Kidney (tissue), 14 donors: ENCODE results near the gene NEIL3. TPM values are rescaled to one million over a fixed set of nuclear protein-coding genes. Genes with fewer than 3 reads are reported as not detected.

Experiments used
- DNase-seq, 5 donors: peaks; one replicate each; pipeline ENCODE4 v3.0.0-alpha.2; 2013 to 2020
- FAIRE-seq: peaks from 2 replicates; lab custom pipeline; 2012; peaks lifted over from hg19 to GRCh38; lab: Jason Lieb, UNC
- H3K27ac ChIP-seq, 2 donors: one replicate each; pipeline ENCODE4 v1.7.0; 2013; ENCODE audit warnings: low read depth in 2 of 2, low read length in 2 of 2, inconsistent platforms in 1 of 2
- H3K27me3 ChIP-seq: one replicate; pipeline ENCODE4 v1.7.1; 2013; ENCODE audit warnings: low read length, inconsistent platforms; ENCODE audit not compliant: control insufficient read depth, insufficient read depth
- H3K36me3 ChIP-seq, 3 donors: one replicate each; pipeline versions ENCODE4 v1.7.0 to v1.7.1; 2013; ENCODE audit warnings: low read length in 3 of 3, control low read depth in 1 of 3, inconsistent platforms in 1 of 3; ENCODE audit not compliant: insufficient read depth in 3 of 3, control insufficient read depth in 2 of 3
- H3K4me1 ChIP-seq, 3 donors: one replicate each; pipeline versions ENCODE4 v1.7.0 to v1.7.1; 2013; ENCODE audit warnings: low read length in 3 of 3, inconsistent platforms in 1 of 3, low read depth in 1 of 3; ENCODE audit not compliant: control insufficient read depth in 2 of 3, insufficient read depth in 2 of 3
- H3K4me3 ChIP-seq, 3 donors: one replicate each; pipeline versions ENCODE4 v1.7.0 to v1.8.1; 2013; ENCODE audit warnings: low read length in 3 of 3, control low read depth in 1 of 3, inconsistent platforms in 1 of 3
- H3K9ac ChIP-seq, 3 donors: one replicate each; pipeline versions ENCODE4 v1.7.0 to v1.7.1; 2013; ENCODE audit warnings: low read length in 3 of 3, control low read depth in 1 of 3, inconsistent platforms in 1 of 3
- H3K9me3 ChIP-seq, 3 donors: one replicate each; pipeline versions ENCODE4 v1.7.0 to v1.7.1; 2013; ENCODE audit warnings: low read length in 3 of 3, control low read depth in 1 of 3, inconsistent platforms in 1 of 3; ENCODE audit not compliant: control insufficient read depth in 2 of 3, insufficient read depth in 1 of 3
- CTCF ChIP-seq: IDR thresholded peaks from 3 replicates; pipeline ENCODE4 v1.5.1; 2012; ENCODE audit warnings: mild to moderate bottlenecking, moderate library complexity, borderline replicate concordance; ENCODE audit not compliant: insufficient read depth; ENCODE audit errors: extremely low read depth
- intact Hi-C: fragments of 100-400 bp; cut with DNase I; formaldehyde crosslinking; loops from one replicate; pipeline ENCODE4 v1.11.1; 2022
- polyA plus RNA-seq: library from polyadenylated mRNA; stranded (reverse); fragments of 350-450 nt; fragmentation: Illumina TruSeq; extraction: RNeasy Lipid Tissue Mini Kit (QIAGEN cat#74804); gene quantifications from one replicate; pipeline ENCODE4 v1.2.3, GENCODE V29; 2014; ENCODE audit warnings: low read depth, low replicate concordance; ENCODE audit not compliant: insufficient read depth
- total RNA-seq: library from RNA; stranded (reverse); fragmentation: NEBNext Ultra II Directional; extraction: Animal tissue kit (Norgen Biotek cat#: 25700); gene quantifications from one replicate; pipeline ENCODE4 v1.2.1, GENCODE V29; 2021
- donor health status: control.
- donor health status: control.
- donor health status: control.
- donor health status: control.
- donor health status: control.
- donor health status: DM: yes; HTN: yes; CAD: no.
- donor health status: Normal renal cell carcinoma (clear cell type).

Gene NEIL3
- total and polyA plus RNA-seq, 2 donors from 2014 or later, result 0.35 TPM; not detected in 1

GRCh38 chr4:177411996-177412395 is 102.3 kb downstream of the NEIL3 start:
- Histone ChIP-seq H3K36me3 (no peaks in the 10 kb centered on the region), H3K27ac (no peak overlapping the region)

More at GRCh38 chr4:177411996-177412395, 102.3 kb downstream of the NEIL3 start:
- H3K4me1 ChIP-seq, result no peaks in the 10 kb centered on the region
- no peaks in the 10 kb centered on the region for H3K27me3 ChIP-seq
- no peak for TF ChIP-seq CTCF
- H3K4me3 ChIP-seq, result no peak overlapping the region
- intact Hi-C loops, result no loop called here
- FAIRE-seq (no peak), DNase-seq (no peak)
- no peaks in the 10 kb centered on the region for H3K9me3 ChIP-seq
- H3K9ac ChIP-seq, result no peak overlapping the region

Other genes starting within 250 kb of the NEIL3 start
- gene AGA, start 132.6 kb downstream of the NEIL3 start, total RNA-seq, result 23.0 TPM
- gene AGA, start 132.6 kb downstream of the NEIL3 start, polyA plus RNA-seq, result 23.6 TPM